PFSK-1 (cell line): ENCODE measurements around the gene CD48.

Experiments used
- FOXP2 ChIP-seq: optimal IDR thresholded peaks from 2 replicates; pipeline ENCODE3; 2011; ENCODE audit warnings: borderline replicate concordance, control low read depth, inconsistent platforms; ENCODE audit not compliant: insufficient read depth; ENCODE audit errors: extremely low read length, extremely low read depth
- POLR2AphosphoS5 ChIP-seq: IDR thresholded peaks from 2 replicates; pipeline ENCODE4 v1.6.1; 2012; ENCODE audit warnings: low read depth, mild to moderate bottlenecking, control low read depth, low read length, moderate library complexity
- REST ChIP-seq, 2 experiments: IDR thresholded peaks; 2 replicates each; pipeline versions ENCODE4 v1.6.1 to v1.8.0; 2011 to 2012; ENCODE audit warnings: low read depth in 2 of 2, low read length in 2 of 2, control low read depth in 1 of 2, inconsistent platforms in 1 of 2, mild to moderate bottlenecking in 1 of 2, moderate library complexity in 1 of 2; ENCODE audit not compliant: insufficient read depth in 1 of 2
- SIN3A ChIP-seq: IDR thresholded peaks from 2 replicates; pipeline ENCODE4 v1.6.1; 2012; ENCODE audit warnings: mild to moderate bottlenecking, low read length, moderate library complexity, borderline replicate concordance; ENCODE audit not compliant: insufficient read depth
- TAF1 ChIP-seq: IDR thresholded peaks from 2 replicates; pipeline ENCODE4 v1.6.1; 2012; ENCODE audit warnings: low read length, control low read depth, borderline replicate concordance; ENCODE audit not compliant: insufficient read depth

The CD48 gene

GRCh38 chr1:160710517-160711252 lies 937 bp downstream of the CD48 start:
- TF ChIP-seq POLR2AphosphoS5 (no peak), REST (IDR thresholded peaks at IDR 0.05; ENCODE audit: insufficient read depth in 1 of 2, low read depth in 2 of 2, low read length in 2 of 2) (no peak)

GRCh38 chr1:160709715-160710114 lies 1.9 kb downstream of the CD48 start:
- no peak for TF ChIP-seq FOXP2
- no peak for TF ChIP-seq SIN3A
- TF ChIP-seq REST (IDR thresholded peaks at IDR 0.05; ENCODE audit: insufficient read depth in 1 of 2, low read depth in 2 of 2, low read length in 2 of 2): no peak
- TF ChIP-seq TAF1: no peak
- no peak for TF ChIP-seq POLR2AphosphoS5

- no peak for TF ChIP-seq TAF1
- no peak for TF ChIP-seq REST (IDR thresholded peaks at IDR 0.05; ENCODE audit: insufficient read depth in 1 of 2, low read depth in 2 of 2, low read length in 2 of 2)
- TF ChIP-seq SIN3A: no peak
- no peak for TF ChIP-seq FOXP2
- no peak for TF ChIP-seq POLR2AphosphoS5
Observed at GRCh38 chr1:160708801-160709200, 2.8 kb downstream of the CD48 start.

- TF ChIP-seq FOXP2 (no peak), POLR2AphosphoS5 (no peak), REST (IDR thresholded peaks at IDR 0.05; ENCODE audit: insufficient read depth in 1 of 2, low read depth in 2 of 2, low read length in 2 of 2) (no peak), TAF1 (no peak), SIN3A (no peak)
Observed at GRCh38 chr1:160708118-160708517, 3.5 kb downstream of the CD48 start.
